LoVo (cell line): ENCODE results near the gene TENM4.
"Not testable (repeated sequence)": the region's sequence is repeated elsewhere in the genome, so short reads cannot be mapped to it uniquely, and the experiment has no call there.

ENCODE experiments used
- DNase-seq: peaks from one replicate; pipeline ENCODE4 v3.0.0-alpha.2; 2016; ENCODE audit warnings: low spot score

TENM4 gene

DNA sequence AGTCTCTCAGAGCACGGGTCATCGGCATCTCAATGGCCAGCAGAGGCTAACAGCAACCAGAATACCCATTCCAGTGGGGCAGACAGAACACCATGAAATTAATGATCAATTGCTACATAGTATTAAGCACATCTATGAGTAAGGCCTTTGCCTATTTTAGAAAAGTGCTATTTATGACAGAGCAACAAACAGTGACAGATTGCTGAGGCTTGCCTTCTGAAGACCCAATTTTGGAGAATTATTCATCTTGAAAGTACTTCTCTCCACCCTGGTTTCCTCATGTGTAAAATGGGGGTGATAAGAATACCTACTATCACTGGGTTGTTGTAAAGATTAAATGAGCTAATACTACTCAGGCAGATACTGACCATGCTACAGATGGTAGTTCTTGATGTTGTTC lies 232.7 kb downstream of the TENM4 start:
- no peak for DNase-seq

DNA sequence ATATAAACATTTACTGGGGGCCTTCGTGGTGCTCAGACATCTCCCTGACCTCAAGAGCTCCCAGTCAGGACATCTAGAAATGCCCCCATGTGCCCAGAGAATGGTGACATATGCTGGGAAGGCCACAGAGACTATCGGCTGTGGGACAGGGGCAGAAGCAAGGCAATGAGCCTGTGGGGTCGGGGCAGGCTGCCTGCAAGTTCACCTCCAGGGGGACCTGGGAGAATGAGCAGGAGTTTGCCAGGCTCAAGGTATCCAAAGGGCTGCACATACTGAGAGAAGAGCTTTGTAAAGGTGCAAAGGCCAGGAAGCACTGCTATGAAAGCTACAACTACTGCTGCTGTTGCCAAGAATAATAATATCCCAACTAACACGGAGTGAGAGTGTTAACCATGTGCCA lies 233.9 kb downstream of the TENM4 start:
- no peak for DNase-seq

GRCh38 chr11:79205786-79206185 lies 235.0 kb downstream of the TENM4 start:
- DNase-seq = no peak

DNA sequence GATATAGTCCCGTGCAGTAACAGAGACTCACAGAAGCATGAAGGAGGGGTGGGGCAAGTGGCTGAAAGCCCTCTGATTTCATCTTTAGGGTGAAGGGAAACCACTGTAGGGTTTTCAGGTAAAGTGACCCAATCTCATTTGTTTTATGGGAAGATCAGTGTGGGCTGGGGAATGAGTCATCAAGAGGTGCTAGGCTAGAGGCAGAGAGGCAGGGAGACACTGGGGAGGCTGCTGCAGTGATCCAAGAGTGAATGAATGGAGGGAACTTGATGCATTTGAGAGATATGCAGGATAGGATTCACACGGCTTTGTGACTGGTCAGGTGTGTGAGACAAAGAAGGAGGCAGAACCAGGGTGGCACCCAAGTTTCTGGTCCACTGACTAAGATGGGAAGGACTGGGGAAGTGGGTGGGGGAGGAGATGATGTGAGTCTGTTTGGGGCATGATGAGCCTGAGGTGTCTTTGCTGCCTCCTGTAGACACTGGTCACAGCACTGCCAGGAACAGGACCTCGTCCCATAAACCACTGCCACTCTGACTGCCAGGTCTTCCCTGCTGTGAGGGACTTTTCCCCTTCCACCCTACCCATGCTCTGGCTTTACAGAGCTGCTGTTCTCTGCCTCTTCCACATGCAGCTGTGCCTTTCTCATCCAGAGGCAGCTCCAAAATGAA lies 239.0 kb downstream of the TENM4 start:
- DNase-seq = no peak

DNA sequence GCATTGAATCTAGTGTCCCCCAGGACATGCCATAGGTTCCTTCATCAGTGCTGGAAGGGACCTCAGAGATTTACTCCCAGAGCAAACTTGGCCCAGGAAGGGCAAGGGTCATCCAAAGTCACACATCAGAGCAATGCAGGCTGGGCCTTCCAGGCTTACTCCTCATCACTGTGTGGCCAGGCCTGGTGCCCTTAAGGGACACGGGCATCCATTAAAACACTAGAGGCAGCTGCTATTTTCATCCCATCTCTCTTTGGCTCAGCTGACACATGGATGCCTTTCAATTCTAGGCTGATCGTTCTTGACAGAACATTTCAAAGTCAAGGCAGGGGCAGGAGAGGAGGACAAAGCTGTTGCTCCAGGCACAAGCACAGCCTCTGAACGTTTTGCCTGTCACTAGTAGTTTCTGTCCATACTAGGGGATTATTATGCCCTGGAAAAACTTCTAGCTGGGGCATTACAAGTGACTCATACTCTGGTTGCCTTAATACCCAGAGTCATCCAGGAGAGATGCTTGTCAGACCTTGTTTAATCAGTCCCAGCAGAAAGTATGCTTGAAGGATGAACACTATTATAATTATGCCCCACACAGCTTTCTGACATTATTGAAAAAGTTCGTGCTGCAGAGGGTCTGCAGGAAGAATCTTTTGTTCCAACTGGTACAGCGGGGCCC lies 240.3 kb downstream of the TENM4 start:
- DNase-seq = no peak

- DNase-seq = no peak
These were observed 241.0 kb downstream of the TENM4 start for GRCh38 chr11:79199729-79200354.

GRCh38 chr11:79198898-79199250 lies 242.0 kb downstream of the TENM4 start:
- no peak for DNase-seq

DNA sequence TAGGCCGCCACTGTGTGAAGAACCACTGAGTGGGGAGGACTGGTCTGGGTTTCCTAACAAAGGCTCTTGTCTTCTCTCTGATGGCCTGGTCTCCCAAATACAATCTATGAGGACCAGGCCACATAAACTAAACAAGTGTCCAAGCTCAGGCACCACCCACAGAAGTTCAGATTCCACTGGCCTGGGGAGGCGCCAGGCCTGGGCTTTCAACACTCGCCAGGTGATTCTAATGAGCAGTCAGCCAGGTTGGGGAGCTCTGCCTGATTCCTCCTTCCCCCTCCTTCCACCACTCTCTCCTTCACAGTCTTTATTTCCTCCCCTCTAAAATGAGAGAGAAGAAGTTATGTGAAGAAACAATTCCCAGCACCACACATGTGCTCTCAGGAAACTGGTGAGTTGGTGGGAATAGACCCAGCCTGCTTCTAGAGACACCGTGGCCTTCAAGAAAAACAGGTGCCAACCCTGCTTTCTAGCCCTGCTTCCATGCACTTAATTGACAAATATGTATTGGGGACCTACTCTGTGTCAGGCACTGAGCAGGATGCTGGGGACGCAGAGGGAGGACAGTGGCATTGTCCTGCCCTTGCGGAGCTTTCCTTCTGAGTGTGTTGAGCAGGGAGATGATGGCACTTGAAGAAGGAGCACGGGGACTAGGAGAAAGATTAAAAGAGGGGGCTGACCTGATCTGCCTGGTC lies 242.5 kb downstream of the TENM4 start:
- DNase-seq = no peak

- DNase-seq = no peak
These were observed 243.9 kb downstream of the TENM4 start for GRCh38 chr11:79196950-79197349.

DNA sequence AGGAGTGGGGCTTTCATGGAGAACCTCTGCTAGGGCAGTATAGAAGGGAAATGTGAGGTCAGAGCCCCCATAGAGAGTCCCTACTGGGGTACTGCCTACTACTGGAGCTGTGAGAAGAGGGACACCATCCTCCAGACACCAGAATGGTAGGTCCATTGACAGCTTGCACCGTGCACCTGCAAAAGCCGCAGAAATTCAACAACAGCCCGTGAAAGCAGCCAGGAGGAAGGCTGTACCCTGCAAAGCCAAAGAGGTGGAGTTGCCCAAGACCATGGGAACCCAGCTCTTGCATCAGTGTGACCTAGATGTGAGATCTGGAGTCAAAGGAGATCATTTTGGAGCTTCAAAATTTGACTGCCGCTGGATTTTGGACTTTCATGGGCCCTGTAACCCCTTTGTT lies 245.6 kb downstream of the TENM4 start:
- no peak for DNase-seq

DNA sequence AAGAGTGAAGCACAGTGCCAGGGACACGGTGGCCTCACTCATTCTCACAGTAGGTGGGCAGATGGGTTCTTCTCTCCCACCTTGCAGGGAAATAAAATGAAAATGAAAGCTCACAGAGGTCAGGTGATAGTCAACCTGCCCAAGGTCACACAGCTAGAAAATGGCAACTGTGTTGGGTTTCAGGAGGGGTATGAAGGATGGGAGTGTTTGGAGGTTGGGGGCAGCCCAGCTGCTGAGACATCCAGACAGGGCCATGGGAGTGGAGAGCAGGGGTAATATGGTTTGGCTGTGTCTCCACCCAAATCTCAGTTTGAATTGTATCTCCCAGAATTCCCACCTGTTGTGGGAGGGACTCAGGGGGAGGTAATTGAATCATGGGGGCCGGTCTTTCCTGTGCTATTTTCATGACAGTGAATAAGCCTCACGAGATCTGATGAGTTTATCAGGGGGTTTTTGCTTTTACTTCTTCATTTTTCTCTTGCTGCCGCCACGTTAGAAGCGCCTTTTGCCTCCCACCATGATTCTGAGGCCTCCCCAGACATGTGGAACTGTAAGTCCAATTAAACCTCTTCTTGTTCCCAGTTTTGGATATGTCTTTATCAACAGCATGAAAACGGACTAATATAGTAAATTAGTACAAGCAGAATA lies 247.0 kb downstream of the TENM4 start:
- DNase-seq = no peak

- no peak for DNase-seq
These were observed 248.0 kb downstream of the TENM4 start for GRCh38 chr11:79192836-79193235.

- DNase-seq = not testable (repeated sequence)
These were observed 249.1 kb downstream of the TENM4 start for GRCh38 chr11:79191716-79192115.

DNA sequence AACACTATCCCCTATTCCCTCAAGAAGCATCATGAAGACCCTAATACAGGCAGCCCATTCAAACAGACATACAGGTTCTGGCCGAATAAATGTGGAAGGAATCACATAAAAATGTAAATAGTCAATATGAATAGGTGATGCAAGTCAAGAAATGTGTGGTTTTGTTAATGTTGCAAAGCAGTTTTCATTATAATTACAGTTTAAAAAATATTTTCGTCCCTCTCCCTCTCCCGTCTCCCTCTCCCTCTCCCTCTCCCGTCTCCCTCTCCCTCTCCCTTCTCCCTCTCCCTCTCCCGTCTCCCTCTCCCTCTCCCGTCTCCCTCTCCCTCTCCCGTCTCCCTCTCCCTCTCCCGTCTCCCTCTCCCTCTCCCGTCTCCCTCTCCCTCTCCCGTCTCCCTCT lies 250.3 kb downstream of the TENM4 start:
- DNase-seq = not testable (repeated sequence)

GRCh38 chr11:79189601-79190000 lies 251.2 kb downstream of the TENM4 start:
- no peak for DNase-seq

DNA sequence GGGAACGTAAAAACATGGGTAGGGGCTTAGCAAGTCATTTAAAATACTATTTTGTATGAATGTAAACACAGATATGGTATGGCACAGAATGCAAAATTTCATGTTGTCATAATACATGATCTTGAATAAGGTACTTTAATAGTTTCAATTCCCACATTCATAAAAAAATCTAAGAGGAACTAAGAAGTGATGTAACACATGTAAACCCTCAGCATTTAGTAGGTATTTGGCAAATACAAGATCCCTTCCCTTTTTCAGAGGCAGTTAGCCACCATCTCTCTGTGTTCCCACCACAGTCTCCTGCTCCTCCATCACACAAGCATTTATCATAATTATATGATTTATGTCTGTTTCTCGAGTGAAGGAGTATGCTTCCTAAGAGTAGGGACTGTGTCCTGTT lies 251.8 kb downstream of the TENM4 start:
- no peak for DNase-seq

- DNase-seq = no peak
These were observed 254.2 kb downstream of the TENM4 start for GRCh38 chr11:79186669-79187068.

GRCh38 chr11:79185351-79185750 lies 255.5 kb downstream of the TENM4 start:
- no peak for DNase-seq

GRCh38 chr11:79184285-79184684 lies 256.5 kb downstream of the TENM4 start:
- no peak for DNase-seq

- DNase-seq = no peak
These were observed 258.0 kb downstream of the TENM4 start for GRCh38 chr11:79182794-79183193.

- no peak for DNase-seq
These were observed 261.7 kb downstream of the TENM4 start for GRCh38 chr11:79179087-79179486.
